Liver (tissue), 9 donors: ENCODE data around the gene IFITM5. TPM values are rescaled to one million over a fixed set of nuclear protein-coding genes. Genes with fewer than 3 reads are reported as not detected.
A peak's percentile ranks its signal among the peaks of the same experiment; 100 is the strongest.

Experiments
- DNase-seq: peaks from one replicate; pipeline ENCODE4 v3.0.0-alpha.2; 2017; ENCODE audit warnings: low spot score
- H3K27ac ChIP-seq, 2 donors: one replicate each; pipeline ENCODE4 v1.7.0; 2013; ENCODE audit warnings: inconsistent platforms in 2 of 2, low read length in 2 of 2, control low read depth in 1 of 2, low read depth in 1 of 2, mild to moderate bottlenecking in 1 of 2
- H3K27me3 ChIP-seq, 4 donors: one replicate each; pipeline versions ENCODE4 v1.6.1 to v1.7.0; 2013; ENCODE audit warnings: low read length in 3 of 4, inconsistent platforms in 1 of 4, mild to moderate bottlenecking in 1 of 4, moderate library complexity in 1 of 4; ENCODE audit not compliant: control insufficient read depth in 4 of 4, insufficient read depth in 4 of 4
- H3K36me3 ChIP-seq, 4 donors: one replicate each; pipeline versions ENCODE4 v1.6.1 to v1.7.0; 2013; ENCODE audit warnings: low read length in 3 of 4, mild to moderate bottlenecking in 3 of 4, low read depth in 1 of 4, moderate library complexity in 1 of 4; ENCODE audit not compliant: control insufficient read depth in 4 of 4, insufficient read depth in 3 of 4
- H3K4me1 ChIP-seq, 4 donors: one replicate each; pipeline versions ENCODE4 v1.6.1 to v1.7.0; 2013; ENCODE audit warnings: low read length in 3 of 4, mild to moderate bottlenecking in 3 of 4, moderate library complexity in 1 of 4; ENCODE audit not compliant: control insufficient read depth in 4 of 4, insufficient read depth in 4 of 4
- H3K4me3 ChIP-seq, 3 donors: one replicate each; pipeline versions ENCODE4 v1.6.1 to v1.7.0; 2013; ENCODE audit warnings: low read length in 3 of 3, control low read depth in 1 of 3, low read depth in 1 of 3, mild to moderate bottlenecking in 1 of 3
- H3K9ac ChIP-seq, 2 donors: one replicate each; pipeline ENCODE4 v1.7.0; 2013; ENCODE audit warnings: low read length in 2 of 2, mild to moderate bottlenecking in 2 of 2, moderate library complexity in 2 of 2, control low read depth in 1 of 2, low read depth in 1 of 2
- H3K9me3 ChIP-seq, 4 donors: one replicate each; pipeline versions ENCODE4 v1.6.1 to v1.7.0; 2013; ENCODE audit warnings: low read length in 3 of 4; ENCODE audit not compliant: control insufficient read depth in 4 of 4
- ATF3 ChIP-seq: IDR thresholded peaks from 2 replicates; pipeline ENCODE4 v1.6.1; 2016; ENCODE audit warnings: antibody characterized with exemption
- CTCF ChIP-seq: fragments of 150-350 bp; IDR thresholded peaks from 2 replicates; pipeline ENCODE4 v1.5.1; 2017; ENCODE audit warnings: improper control_type of control experiment, low read depth, low read length; ENCODE audit not compliant: missing input control
- FOXA1 ChIP-seq: IDR thresholded peaks from 2 replicates; pipeline ENCODE4 v1.6.1; 2016; ENCODE audit warnings: antibody characterized with exemption
- FOXA2 ChIP-seq: IDR thresholded peaks from 2 replicates; pipeline ENCODE4 v1.6.1; 2016; ENCODE audit warnings: antibody characterized with exemption
- GABPA ChIP-seq, 2 donors: IDR thresholded peaks in 1 of 2; conservative IDR thresholded peaks in 1 of 2; 2 replicates each; pipeline ENCODE4 v1.6.1; 2016; ENCODE audit warnings: antibody characterized with exemption in 2 of 2, mild to moderate bottlenecking in 1 of 2, moderate library complexity in 1 of 2
- HNF4A ChIP-seq, 2 donors: conservative IDR thresholded peaks; 2 replicates each; pipeline ENCODE4 v1.6.1; 2016; ENCODE audit warnings: antibody characterized with exemption in 2 of 2, mild to moderate bottlenecking in 2 of 2
- HNF4G ChIP-seq: IDR thresholded peaks from 2 replicates; pipeline ENCODE4 v1.6.1; 2016; ENCODE audit warnings: antibody characterized with exemption
- JUND ChIP-seq, 2 donors: IDR thresholded peaks; 2 replicates each; pipeline ENCODE4 v1.6.1; 2016; ENCODE audit warnings: antibody characterized with exemption in 2 of 2
- MAX ChIP-seq: IDR thresholded peaks from 2 replicates; pipeline ENCODE4 v1.6.1; 2016; ENCODE audit warnings: antibody characterized with exemption
- NR2F2 ChIP-seq: IDR thresholded peaks from 2 replicates; pipeline ENCODE4 v1.6.1; 2016; ENCODE audit warnings: antibody characterized with exemption
- RAD21 ChIP-seq, 2 donors: IDR thresholded peaks; 2 replicates each; pipeline ENCODE4 v1.6.1; 2016; ENCODE audit warnings: antibody characterized with exemption in 2 of 2, mild to moderate bottlenecking in 2 of 2
- REST ChIP-seq: IDR thresholded peaks from 2 replicates; pipeline ENCODE4 v1.6.1; 2016; ENCODE audit warnings: antibody characterized with exemption, mild to moderate bottlenecking
- RXRA ChIP-seq, 2 donors: IDR thresholded peaks; 2 replicates each; pipeline ENCODE4 v1.6.1; 2017 to 2018; ENCODE audit warnings: antibody characterized with exemption in 2 of 2, mild to moderate bottlenecking in 1 of 2
- SP1 ChIP-seq: IDR thresholded peaks from 2 replicates; pipeline ENCODE4 v1.6.1; 2018; ENCODE audit warnings: antibody characterized with exemption, mild to moderate bottlenecking
- TAF1 ChIP-seq: conservative IDR thresholded peaks from 2 replicates; pipeline ENCODE4 v1.6.1; 2016; ENCODE audit warnings: antibody characterized with exemption, mild to moderate bottlenecking
- YY1 ChIP-seq: IDR thresholded peaks from 2 replicates; pipeline ENCODE4 v1.6.1; 2016; ENCODE audit warnings: antibody characterized with exemption, mild to moderate bottlenecking
- ZBTB33 ChIP-seq: IDR thresholded peaks from 2 replicates; pipeline ENCODE4 v1.6.1; 2016; ENCODE audit warnings: antibody characterized with exemption
- WGBS: extraction: QIAGEN DNeasy Blood & Tissue Kit; methylation state at CpG from one replicate; pipeline ENCODE4 v1.1.7; 2013; 5-methylcytosine and 5-hydroxymethylcytosine counted together
- polyA plus RNA-seq, 2 donors: library from polyadenylated mRNA; stranded (reverse) in 1 of 2; unstranded in 1 of 2; fragments of 200-250 nt in 1 of 2; fragments of >200 nt in 1 of 2; fragmentation: Nextera tagmentation in 1 of 2; extraction: Ambion mirVana in 1 of 2; gene quantifications; one replicate each; pipeline versions ENCODE4 v1.2.1 to v1.2.3, GENCODE V29; 2013 to 2015
- total RNA-seq, 2 donors: library from RNA; depleted of rRNA; stranded (reverse); fragments of >200 nt; gene quantifications; one replicate each; pipeline ENCODE4 v1.2.3, GENCODE V29; 2014
- donor health status: healthy.
- donor health status: healthy.
- donor health status: healthy.
- donor health status: healthy.
- donor health status: healthy.

The IFITM5 gene
- total and polyA plus RNA-seq, 4 donors, result not detected

- H3K4me1 ChIP-seq, result peaks cover 0 to 3% (median 0%) of the 10 kb centered on the region in 4 donors
- H3K9ac ChIP-seq, result no peak overlapping the region
- TF ChIP-seq HNF4A (conservative IDR thresholded peaks at IDR 0.05), result no peak
- no peak for TF ChIP-seq MAX
- TF ChIP-seq YY1, result no peak
- TF ChIP-seq ATF3, result no peak
- TF ChIP-seq HNF4G, result no peak
- TF ChIP-seq REST, result no peak
- no peak for TF ChIP-seq CTCF
- no peak for TF ChIP-seq FOXA1
- no peak for TF ChIP-seq RXRA (IDR thresholded peaks at IDR 0.05)
- TF ChIP-seq TAF1, result no peak
- TF ChIP-seq SP1, result no peak
- TF ChIP-seq ZBTB33, result no peak
- TF ChIP-seq NR2F2, result no peak
- TF ChIP-seq FOXA2, result no peak
- no peak for TF ChIP-seq GABPA (IDR thresholded peaks at IDR 0.05 in 1 of 2, conservative IDR thresholded peaks at IDR 0.05 in 1 of 2)
- TF ChIP-seq RAD21 (IDR thresholded peaks at IDR 0.05), result no peak
- no peak for TF ChIP-seq JUND (IDR thresholded peaks at IDR 0.05)
- no peaks in the 10 kb centered on the region for H3K36me3 ChIP-seq
- H3K9me3 ChIP-seq, result peaks cover 0 to 1% (median 0%) of the 10 kb centered on the region in 4 donors
- no peaks in the 10 kb centered on the region for H3K27me3 ChIP-seq
- peak overlapping the region in 1 of 2 donors; percentile 18 for H3K27ac ChIP-seq
- H3K4me3 ChIP-seq, result no peak overlapping the region
- DNase-seq, result peak; percentile 30
- WGBS, result 85% methylated on average over 18 of the region's 18 CpGs
Observed at GRCh38 chr11:270451-271318, 28.6 kb downstream of the IFITM5 start.
